Measurements from ENCODE around the gene GALNT16. TPM values are rescaled to one million over a fixed set of nuclear protein-coding genes. Genes with fewer than 3 reads are reported as not detected.
"Not testable (repeated sequence)": the region's sequence is repeated elsewhere in the genome, so short reads cannot be mapped to it uniquely, and the experiment has no call there.

GALNT16 gene
- total RNA-seq, 4 donors from 2014 or later: 4.4 to 47.9 (median 11.6) TPM

DNA sequence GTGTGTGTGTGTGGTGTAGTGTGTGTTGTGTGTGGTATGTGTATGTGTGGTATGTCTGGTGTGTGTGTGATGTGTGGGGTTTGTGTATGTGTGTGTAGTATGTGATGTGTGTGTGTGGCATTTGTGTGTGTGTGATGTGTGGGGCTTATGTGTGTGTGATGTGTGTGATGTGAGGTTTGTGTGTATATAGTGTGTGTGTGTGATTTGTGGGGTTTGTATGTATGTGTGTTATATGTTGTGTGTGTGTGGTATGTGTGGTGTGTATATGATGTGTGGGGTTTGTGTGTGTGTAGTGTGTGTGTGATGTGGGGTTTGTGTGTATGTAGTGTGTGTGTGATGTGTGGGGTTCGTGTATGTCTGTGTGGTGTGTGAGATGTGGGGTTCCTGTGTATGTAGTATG lies 9.4 kb downstream of the GALNT16 start:
- Histone ChIP-seq H3K27ac (no peak overlapping the region), H3K9me3 (no peaks in the 10 kb centered on the region), H3K36me3 (no peaks in the 10 kb centered on the region), H3K4me3 (no peak overlapping the region), H3K27me3 (no peaks in the 10 kb centered on the region), H3K4me1 (no peaks in the 10 kb centered on the region)
- TF ChIP-seq, protein P1, sequence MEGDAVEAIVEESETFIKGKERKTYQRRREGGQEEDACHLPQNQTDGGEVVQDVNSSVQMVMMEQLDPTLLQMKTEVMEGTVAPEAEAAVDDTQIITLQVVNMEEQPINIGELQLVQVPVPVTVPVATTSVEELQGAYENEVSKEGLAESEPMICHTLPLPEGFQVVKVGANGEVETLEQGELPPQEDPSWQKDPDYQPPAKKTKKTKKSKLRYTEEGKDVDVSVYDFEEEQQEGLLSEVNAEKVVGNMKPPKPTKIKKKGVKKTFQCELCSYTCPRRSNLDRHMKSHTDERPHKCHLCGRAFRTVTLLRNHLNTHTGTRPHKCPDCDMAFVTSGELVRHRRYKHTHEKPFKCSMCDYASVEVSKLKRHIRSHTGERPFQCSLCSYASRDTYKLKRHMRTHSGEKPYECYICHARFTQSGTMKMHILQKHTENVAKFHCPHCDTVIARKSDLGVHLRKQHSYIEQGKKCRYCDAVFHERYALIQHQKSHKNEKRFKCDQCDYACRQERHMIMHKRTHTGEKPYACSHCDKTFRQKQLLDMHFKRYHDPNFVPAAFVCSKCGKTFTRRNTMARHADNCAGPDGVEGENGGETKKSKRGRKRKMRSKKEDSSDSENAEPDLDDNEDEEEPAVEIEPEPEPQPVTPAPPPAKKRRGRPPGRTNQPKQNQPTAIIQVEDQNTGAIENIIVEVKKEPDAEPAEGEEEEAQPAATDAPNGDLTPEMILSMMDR (IDR thresholded peaks at IDR 0.05): no peak
- TF ChIP-seq POLR2A (IDR thresholded peaks at IDR 0.05): no peak
- no peak for DNase-seq

DNA sequence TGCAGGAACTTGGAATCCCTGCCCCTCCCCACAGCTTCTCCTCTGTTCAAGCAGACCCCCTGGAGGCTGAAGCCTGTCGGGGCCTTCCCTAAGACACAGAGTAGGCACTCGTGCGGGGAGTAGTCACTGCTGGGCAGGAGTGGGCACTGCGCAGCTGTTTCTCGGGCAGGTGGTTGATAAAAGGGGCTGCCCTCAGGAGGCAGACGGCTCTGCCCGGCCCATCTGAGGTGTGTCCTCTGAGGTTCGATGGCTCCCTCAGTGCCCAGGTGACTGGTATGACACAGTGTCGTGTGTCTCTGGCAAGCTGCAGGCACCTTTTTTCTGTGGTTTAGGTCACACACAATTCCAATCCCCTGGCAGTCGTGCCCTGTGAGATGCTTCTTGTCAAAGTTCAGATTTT lies 10.1 kb downstream of the GALNT16 start:
- Histone ChIP-seq H3K27me3 (no peaks in the 10 kb centered on the region), H3K27ac (no peak overlapping the region), H3K9me3 (no peaks in the 10 kb centered on the region), H3K36me3 (no peaks in the 10 kb centered on the region), H3K4me3 (no peak overlapping the region), H3K4me1 (no peaks in the 10 kb centered on the region)
- TF ChIP-seq, protein P1 (IDR thresholded peaks at IDR 0.05): no peak
- no peak for TF ChIP-seq POLR2A (IDR thresholded peaks at IDR 0.05)
- no peak for DNase-seq

DNA sequence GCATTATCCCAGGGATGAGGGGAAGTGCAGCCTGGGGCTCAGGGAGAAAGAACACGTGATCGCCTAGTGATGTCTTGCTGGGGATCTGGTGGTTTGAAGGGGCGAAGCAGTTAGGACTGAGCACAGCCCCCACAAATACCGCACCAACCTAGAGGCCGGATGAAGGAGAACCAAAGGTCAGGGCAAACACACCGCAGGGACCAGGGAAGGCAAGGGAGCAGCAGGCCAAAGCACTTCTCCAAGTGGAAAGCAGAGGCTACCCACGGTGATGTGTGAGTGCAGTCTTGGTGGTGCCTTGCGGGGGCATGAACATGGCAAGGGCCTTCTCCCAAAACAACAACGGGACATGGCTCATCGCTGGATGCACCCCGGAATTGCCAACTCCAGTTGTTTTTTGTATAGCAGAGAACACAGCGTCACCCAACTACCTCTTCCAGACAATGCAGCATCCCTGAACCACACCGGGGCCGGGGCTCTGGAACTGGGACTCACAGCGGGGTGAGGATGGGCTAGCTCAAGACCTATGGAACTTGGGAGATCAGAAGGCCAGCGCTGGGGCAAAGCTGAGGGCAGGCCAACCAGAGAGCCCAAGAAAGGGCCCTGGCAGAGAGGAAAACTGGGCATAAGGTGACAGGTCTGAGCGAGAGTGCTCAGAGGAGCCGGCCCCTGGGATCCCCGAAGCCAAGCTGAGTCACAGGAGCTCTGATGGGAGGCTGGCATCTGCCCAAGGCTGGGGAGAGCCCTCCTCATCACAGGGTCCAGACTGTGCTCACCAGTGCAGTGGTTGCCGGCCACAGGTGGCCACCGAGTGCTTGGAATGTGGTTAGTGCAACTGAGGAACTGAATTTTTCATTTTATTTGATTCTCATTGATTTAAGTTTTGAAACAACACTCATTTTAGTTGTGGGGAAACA lies 11.1 kb downstream of the GALNT16 start:
- DNase-seq: no peak
- Histone ChIP-seq H3K4me3 (no peak overlapping the region), H3K27ac (no peak overlapping the region), H3K9me3 (no peaks in the 10 kb centered on the region), H3K36me3 (no peaks in the 10 kb centered on the region), H3K27me3 (no peaks in the 10 kb centered on the region), H3K4me1 (no peaks in the 10 kb centered on the region)
- no peak for TF ChIP-seq POLR2A (IDR thresholded peaks at IDR 0.05)
- TF ChIP-seq, protein P1 (IDR thresholded peaks at IDR 0.05): no peak

DNA sequence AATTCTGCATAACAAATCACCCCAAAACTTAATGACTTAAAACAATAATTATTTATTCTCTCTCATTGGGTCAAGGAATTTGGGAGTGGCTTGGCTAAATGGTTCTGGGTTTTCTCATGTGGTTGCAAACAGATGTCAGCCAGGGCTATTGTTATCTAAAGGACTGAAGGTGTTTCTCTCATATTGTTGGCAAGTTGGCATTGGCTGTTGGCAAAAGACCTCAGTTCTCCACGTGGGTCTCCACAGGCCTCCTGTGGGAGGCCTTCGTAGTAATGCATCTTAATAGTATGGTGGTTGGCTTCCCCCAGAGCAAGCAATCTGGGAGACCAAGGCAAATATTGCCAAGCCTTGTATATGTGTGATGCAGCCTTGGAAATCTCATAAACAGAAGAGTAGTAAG lies 14.4 kb downstream of the GALNT16 start:
- Histone ChIP-seq H3K36me3 (no peaks in the 10 kb centered on the region), H3K27ac (no peak overlapping the region), H3K4me3 (no peak overlapping the region), H3K4me1 (no peaks in the 10 kb centered on the region), H3K27me3 (no peaks in the 10 kb centered on the region), H3K9me3 (no peaks in the 10 kb centered on the region)
- DNase-seq: no peak
- TF ChIP-seq, protein P1 (IDR thresholded peaks at IDR 0.05): no peak
- no peak for TF ChIP-seq POLR2A (IDR thresholded peaks at IDR 0.05)

DNA sequence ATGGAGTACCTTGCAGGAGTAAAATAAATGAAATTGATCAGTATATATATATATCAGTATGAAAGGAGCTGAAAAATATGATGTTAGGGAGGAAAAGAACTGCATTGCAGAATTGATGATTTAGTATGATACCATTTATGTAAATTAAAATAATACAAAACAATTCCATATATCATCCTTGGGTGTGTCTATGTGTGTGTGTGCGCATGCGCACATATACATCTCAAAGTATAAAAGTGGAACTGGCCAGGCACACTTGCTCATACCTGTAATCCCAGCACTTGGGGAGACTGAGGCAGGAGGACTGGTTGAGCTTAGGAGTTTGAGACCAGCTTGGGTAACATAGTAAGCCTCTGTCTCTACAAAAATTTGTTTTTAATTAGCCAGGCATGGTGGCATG lies 15.4 kb downstream of the GALNT16 start:
- DNase-seq: no peak
- no peaks in the 10 kb centered on the region for H3K27me3 ChIP-seq

DNA sequence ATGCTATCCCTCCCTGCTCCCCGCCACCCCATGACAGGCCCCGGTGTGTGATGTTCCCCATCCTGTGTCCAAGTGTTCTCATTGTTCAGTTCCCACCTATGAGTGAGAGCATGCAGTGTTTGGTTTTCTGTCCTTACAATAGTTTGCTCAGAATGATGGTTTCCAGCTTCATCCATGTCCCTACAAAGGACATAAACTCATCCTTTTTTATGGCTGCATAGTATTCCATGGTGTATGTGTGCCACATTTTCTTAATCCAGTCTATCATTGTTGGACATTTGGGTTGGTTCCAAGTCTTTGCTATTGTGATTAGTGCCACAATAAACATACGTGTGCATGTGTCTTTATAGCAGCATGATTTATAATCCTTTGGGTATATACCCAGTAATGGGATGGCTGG lies 17.4 kb downstream of the GALNT16 start:
- H3K4me3 ChIP-seq, H3K4me1 ChIP-seq, H3K27ac ChIP-seq, DNase-seq, H3K9me3 ChIP-seq, H3K36me3 ChIP-seq, H3K27me3 ChIP-seq: not testable (repeated sequence)

More for the DNA sequence above, 15.4 kb downstream of the GALNT16 start:
- no peaks in the 10 kb centered on the region for H3K36me3 ChIP-seq
- no peak for TF ChIP-seq POLR2A (IDR thresholded peaks at IDR 0.05)
- TF ChIP-seq, protein P1 (IDR thresholded peaks at IDR 0.05): no peak
- no peak overlapping the region for H3K27ac ChIP-seq
- no peaks in the 10 kb centered on the region for H3K9me3 ChIP-seq
- H3K4me1 ChIP-seq: no peaks in the 10 kb centered on the region
- no peak overlapping the region for H3K4me3 ChIP-seq
